Stimulated activated CD8-positive, alpha-beta memory T cell treated with anti-CD3 and anti-CD28 coated beads, Interleukin-15, amount 100 ng/mL, for 24 hours (primary cell): Measurements from ENCODE around the gene NEU4.
"Not testable (repeated sequence)": the region's sequence is repeated elsewhere in the genome, so short reads cannot be mapped to it uniquely, and the experiment has no call there.

Experiments used
- DNase-seq: peaks from one replicate; pipeline ENCODE4 v3.0.0-alpha.2; 2020; ENCODE audit warnings: low read depth

NEU4 gene, protein sequence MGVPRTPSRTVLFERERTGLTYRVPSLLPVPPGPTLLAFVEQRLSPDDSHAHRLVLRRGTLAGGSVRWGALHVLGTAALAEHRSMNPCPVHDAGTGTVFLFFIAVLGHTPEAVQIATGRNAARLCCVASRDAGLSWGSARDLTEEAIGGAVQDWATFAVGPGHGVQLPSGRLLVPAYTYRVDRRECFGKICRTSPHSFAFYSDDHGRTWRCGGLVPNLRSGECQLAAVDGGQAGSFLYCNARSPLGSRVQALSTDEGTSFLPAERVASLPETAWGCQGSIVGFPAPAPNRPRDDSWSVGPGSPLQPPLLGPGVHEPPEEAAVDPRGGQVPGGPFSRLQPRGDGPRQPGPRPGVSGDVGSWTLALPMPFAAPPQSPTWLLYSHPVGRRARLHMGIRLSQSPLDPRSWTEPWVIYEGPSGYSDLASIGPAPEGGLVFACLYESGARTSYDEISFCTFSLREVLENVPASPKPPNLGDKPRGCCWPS

DNA sequence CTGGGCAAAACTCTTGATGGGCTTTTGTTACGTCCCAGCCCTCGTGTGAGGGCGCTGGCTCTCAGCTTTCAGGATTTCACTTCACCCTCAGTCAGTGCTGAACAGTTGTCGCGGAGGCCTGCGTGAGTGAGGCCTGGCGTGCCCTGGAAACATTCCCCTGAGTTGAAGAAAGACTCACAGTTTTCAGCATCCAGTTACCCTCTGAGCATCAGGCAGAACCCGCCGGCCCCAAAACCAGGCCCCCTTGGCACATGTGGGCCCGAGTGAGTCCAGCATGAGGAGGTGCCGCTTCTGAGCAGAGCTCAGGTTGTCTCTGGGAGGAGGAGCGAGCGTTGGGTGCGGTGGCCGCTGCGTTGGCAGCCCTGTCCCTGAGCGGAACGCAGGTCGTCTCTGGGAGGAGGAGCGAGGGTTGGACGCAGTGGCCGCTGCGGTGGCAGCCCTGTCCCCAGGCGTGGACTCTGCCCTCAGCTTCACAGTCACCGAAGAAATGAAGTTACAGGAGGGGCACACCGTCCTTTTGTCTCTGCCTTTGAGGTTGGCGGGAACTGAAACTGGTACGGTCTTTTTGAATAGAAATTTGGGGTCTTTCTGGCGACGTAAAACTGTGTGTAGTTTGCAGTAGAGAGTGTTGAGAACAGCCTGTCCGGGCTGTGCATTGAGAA is at the start of gene NEU4:
Gene NEU4 (plus strand): TSS at position 473 of the 662 bp plus-strand sequence. CDS start 5,292 bp downstream, outside the sequence.
- DNase-seq = no peak

DNA sequence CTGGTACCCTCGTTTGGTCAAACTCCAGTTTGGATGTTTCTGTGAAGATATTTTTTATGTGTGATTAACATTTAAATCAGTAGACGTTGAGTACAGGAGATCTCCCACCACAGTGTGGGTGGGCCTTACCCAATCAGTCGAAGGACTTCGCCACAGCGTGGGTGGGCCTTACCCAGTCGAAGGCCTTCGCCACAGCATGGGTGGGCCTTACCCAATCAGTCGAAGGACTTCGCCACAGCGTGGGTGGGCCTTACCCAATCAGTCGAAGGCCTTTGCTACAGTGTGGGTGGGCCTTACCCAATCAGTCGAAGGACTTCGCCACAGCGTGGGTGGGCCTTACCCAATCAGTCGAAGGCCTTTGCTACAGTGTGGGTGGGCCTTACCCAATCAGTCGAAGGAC is 49.1 kb upstream of the NEU4 start:
- not testable (repeated sequence) for DNase-seq

DNA sequence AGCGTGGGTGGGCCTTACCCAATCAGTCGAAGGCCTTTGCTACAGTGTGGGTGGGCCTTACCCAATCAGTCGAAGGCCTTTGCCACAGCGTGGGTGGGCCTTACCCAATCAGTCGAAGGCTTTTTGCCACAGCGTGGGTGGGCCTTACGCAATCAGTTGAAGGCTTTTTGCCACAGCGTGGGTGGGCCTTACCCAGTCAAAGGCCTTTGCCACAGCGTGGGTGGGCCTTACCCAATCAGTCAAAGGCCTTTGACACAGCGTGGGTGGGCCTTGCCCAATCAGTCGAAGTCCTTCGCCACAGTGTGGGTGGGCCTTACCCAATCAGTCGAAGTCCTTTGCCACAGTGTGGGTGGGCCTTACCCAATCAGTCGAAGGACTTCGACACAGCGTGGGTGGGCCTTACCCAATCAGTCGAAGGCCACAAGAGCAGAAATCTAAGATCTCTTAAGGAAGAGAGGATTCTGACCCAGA is 48.7 kb upstream of the NEU4 start:
- DNase-seq = no peak

DNA sequence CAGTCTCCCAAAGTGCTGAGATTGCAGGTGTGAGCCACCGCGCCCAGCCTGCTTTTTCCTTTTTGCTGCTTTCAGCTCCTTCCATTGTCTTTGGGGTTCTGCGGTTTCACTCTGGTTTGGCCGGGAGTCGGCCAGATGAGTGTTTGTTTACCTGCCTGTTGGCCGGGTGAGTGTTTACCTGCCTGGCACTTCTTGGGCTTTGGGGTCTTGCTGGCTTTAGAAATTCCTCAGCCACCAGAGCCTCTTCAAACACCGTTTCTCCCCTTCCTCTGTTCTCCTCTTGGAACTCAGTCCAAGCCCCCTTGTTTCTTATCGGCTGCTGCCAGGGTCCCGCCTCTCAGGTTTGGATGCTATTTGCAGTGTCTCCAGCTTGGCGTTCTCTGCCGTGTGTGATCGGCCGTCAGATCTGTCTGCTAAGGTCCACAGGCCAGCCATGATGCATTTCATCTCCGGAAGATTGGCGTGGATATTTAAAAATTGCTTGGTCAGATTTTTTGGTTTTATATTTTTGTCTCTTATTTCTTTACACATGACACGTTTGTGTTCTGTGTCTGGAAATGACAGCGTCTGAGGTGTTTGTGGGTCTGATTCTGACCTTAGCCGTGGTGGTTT is 46.6 kb upstream of the NEU4 start:
- no peak for DNase-seq

DNA sequence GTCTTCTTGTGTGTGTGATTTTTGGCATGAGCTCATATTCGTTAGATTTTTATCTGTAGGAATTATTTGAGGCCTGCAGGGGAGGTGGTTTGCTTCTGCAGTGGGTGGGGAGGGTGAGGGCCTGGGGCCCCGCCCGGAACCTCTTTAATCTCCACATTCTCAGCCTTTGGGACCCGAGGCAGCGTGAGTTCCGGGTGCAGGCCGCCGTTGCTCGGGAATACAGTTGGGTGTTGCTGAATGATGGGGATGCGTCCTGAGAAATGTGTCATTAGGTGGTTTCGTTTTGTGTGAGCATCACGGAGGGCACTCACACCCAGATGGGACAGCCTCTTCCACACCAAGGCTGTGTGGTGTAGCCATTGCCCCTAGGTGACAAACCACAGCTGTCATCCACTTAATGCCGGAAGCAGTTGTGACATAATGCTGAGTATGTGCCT is 46.0 kb upstream of the NEU4 start:
- peak; percentile 27 for DNase-seq

DNA sequence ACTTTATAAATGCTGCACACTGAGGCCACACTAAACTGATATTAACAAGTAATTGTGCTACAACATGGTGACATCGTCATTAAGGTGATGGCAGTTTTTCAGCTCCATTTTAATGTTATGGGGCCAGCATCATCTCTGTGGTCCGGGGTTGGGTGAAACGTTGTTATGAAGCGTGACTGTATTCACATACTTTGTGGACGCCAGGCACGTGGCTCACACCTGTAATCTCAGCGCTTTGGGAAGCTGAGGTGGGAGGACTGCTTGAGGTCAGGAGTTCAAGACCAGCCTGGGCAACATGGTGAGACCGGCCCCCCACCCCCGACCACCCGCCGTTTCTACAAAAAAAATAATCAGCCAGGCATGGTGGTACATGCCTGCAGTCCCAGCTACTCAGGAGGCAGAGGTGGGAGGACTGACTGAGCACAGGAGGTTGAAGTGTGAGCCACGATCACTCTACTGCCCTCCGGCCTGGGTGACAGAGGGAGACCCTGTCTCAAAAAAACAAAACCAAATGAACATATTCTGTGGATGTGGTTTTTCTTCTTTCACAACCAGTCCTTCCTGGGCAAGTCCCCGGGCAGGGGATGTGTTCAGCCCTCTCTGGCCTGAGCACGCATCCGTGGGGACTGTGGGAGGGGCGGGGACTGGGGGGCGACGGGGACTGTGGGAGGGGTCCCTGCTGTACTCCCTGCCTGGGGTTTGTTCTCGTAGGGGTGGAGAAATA is 45.3 kb upstream of the NEU4 start:
- no peak for DNase-seq

DNA sequence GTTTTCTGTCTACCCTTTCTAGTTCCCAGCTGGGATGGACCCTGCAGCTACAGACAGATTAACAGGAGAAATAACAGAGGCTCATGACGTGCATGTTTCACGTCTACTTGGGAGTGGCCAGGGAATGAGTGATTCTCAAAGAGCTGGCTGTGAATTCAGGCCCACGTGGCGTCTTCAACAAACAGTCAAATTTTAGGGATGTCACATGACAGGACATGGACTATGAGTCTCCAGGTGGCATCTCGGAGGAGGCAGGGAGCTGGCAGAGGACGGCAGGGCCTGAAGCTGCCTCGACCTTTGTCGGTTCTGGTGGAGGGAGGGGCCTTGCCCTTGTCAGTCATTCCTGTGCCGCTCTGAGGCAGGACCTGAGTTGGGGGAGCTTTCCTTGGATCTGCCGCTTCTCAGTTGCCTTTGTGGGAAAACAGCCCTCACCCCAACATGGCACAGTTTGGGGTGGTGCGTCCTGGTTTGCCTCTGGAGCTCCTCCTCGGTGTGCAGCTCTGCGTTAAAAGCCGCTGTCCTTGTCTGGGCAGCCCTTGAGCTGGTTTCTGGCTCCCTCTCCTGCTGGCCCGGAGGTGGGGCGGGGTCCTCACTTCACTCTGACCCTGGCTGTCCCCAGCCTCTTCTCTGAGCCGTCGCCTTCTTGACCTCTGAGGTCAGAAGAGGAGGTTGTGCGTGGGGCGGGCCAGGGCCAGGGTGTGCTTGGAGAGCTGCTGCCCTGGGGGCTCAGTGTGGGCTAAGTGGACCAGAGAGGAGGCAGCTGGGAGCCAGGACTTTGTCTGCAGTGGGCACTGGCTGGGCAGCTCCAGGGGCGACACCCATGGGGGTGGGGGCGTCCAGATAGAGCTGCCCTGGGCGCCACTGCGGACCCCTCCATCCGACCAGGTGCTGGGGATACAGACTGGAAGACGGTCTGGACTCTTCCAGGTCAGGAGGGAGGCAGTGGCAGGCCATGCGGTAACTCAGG is 44.4 kb upstream of the NEU4 start:
- no peak for DNase-seq

DNA sequence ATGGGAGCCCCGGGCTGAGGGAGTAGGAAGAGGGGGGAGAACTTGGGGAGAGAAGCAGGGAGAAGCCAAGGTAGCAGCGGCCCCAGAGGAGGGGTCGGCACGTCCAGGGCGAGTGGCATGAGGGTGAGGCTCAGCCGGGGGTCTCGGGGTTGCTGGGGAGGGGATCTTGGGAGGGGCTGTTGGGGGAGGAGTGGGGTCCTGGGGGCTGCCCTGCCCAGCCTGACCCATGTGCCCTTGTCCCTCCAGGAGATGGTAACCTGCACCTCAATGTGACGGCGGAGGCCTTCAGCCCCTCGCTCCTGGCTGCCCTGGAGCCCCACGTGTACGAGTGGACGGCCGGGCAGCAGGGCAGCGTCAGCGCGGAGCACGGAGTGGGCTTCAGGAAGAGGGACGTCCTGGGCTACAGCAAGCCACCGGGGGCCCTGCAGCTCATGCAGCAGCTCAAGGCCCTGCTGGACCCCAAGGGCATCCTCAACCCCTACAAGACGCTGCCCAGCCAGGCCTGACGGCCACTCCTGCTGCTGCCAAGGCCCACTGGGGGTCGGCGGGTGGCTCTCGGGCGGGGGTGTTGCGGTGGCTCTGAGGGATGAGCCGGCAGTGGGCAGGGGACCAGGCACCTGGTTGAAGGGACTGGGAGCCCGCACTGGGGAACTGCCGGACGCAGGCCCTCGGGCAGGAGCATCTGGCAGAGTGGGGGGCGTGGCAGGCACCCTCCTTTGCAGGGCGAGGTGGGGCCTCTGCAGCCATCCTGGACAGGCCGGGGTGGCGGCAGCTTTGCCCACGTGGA is 41.3 kb upstream of the NEU4 start:
- DNase-seq = no peak

DNA sequence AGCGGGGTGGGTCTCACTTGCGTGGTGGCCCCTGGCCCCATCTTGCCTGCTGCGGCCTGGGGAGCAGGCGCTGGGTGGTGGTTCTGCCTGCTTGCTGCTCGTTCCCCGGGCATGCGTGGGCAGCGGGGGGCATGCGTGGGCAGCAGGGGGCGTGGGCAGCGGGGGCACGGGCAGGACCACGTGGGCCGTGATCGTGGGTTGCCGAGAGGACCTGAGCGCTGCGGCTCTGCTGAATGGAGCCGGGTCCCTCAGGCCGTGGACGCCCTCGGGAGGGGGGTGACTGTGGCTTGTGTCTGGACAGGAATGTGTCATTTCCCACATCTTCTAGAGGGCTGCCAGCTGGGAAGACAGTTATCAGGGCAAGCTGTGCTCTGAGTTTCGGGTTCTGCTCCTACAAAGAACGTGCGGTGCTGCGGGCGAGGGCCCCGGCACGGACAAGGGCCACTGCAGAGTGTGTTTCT is 40.7 kb upstream of the NEU4 start:
- no peak for DNase-seq

DNA sequence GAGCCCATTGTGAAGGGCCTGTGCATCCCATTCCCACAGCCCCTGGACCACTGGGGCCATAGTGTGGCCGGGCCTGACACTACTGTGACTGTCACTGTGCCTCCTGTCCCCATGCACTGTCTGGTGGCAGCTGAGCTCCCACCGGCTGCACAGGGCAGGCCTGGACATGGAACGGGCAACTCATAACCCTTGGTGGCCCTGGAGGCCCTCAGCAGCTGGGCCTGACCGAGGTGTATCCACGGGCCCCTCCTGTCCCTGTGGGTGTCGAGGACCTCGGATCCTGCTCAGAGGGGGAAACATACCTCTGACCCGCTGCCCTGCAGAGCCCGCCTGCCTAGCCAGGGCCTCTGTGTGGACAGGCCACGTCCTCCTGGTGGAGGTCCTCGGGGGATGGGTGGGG is 40.1 kb upstream of the NEU4 start:
- no peak for DNase-seq

DNA sequence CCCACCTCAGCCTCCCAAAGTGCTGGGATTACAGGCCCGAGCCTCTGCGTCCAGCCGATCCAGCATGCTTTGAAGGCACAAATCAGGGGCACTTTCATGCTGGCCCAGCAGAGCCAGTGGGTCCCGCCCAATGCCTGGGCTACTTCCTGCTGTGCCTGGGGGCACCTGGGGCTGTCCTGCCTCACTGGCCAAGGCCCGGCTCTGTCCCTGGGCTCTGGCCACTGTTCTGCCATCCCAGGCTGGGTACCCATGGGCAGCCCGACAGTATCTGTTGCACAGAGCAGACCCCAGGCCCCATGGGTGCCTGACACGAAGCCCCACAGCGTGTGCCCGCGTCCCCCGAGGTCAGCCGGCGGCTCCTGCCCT is 39.2 kb upstream of the NEU4 start:
- DNase-seq = no peak

DNA sequence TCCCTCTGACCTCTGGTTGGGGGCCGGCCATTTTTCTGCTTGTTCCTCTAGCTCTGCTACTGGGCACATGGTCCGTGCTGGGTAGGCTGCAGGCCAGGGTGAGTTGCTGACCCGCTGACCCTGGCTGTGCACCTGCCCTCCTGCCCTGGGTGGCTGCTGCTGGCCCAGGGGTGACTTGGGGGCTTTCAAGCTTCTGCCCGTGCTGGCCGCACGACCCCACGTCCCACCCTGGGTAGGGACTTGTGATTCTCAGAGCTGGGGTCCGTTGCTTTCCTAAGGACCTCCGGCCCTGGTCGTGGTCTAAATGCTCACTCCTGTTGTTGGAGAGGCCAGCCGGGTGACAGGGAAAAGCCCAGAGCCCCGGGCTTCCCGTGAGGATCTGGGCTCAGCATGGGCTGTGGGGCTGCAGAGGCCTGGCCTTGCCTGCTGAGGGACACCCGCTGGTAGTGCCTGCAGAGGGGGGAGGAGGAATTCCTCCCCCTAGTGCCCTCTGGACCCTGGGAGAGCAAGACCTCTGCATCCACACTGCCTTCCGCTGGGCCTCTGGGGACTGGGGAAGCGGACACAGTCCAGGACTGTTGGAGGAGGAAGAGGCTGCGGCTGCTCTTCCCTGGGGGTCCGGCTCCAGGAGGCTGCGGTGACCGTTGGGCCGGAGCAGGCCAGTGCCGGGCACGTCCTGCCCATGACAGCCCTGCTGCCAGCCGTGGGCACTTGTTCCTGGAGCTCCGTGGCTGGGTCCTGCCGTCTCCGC is 38.6 kb upstream of the NEU4 start:
- no peak for DNase-seq

DNA sequence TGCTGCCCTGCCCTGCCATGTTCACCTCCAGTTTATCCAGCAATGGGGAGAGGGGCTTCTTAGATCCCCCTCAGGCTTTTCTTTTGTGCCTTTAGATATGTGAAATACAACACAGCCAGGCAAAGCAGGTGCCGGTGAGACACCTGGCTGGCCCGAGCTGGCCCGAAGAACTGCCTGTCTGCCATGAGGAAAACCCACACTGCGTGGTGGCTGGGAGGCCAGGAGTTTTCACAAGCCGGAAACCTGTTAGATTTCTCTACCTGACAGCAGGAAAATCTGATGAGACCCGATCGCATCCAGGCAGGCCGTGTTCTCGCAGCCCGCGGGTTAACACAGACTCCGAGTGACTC is 38.1 kb upstream of the NEU4 start:
- DNase-seq = no peak

DNA sequence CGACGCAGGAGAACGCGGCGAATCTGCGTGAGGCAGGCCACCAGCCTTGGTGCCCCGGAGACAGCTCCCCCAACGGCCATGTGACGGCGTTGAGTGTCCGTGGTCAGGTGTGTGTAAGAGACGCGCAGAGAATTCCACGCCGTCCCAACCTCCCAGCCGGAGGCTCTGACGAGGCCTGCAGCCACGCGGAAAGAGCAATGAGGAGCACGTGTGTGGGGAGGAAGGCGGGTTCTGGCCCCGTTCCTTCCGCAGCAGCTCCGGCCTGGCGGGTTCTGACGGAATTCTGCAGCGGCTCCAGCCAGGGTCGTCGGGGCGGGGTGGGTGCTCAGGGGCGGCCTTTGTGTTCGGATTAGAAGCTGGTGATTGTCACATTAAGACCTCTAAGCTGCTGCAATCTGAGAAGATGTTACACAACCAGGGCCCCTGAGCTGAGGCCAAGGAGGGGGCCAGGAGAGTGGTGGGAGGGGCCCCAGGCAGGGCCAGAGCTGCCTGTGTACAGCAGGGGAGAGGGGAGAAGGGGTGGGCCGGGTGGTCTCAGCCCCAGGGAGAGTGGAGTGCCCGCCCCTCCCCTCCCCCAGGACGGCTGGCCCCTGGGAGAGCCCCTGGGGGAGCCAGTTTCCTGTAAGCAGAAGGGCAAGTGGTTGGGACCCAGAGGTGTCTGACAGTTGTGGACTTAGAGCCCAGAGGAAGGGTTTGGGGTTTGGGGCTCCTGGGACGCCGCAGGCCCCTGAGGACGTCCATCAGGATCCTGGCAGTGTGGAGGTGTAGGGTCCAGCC is 37.5 kb upstream of the NEU4 start:
- DNase-seq = no peak

DNA sequence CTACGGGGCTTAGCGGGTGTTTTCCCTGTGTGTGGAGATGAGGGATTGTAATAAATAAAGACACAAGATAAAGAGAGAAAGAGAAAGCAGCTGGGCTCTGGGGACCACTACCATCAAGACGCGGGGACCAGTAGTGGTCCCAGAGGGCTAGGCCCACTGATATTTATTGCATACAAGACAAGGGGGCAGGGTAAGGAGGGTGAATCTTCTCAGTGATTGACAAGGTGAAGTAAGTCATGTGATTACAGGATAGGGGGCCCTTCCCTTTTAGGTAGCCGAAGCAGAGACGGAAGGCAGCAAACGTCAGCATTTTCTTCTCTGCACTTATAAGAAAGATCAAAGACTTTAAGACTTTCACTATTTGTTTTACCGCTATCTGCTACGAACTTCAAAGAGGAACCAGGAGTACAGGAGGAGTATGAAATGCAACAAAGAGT is 36.9 kb upstream of the NEU4 start:
- no peak for DNase-seq

DNA sequence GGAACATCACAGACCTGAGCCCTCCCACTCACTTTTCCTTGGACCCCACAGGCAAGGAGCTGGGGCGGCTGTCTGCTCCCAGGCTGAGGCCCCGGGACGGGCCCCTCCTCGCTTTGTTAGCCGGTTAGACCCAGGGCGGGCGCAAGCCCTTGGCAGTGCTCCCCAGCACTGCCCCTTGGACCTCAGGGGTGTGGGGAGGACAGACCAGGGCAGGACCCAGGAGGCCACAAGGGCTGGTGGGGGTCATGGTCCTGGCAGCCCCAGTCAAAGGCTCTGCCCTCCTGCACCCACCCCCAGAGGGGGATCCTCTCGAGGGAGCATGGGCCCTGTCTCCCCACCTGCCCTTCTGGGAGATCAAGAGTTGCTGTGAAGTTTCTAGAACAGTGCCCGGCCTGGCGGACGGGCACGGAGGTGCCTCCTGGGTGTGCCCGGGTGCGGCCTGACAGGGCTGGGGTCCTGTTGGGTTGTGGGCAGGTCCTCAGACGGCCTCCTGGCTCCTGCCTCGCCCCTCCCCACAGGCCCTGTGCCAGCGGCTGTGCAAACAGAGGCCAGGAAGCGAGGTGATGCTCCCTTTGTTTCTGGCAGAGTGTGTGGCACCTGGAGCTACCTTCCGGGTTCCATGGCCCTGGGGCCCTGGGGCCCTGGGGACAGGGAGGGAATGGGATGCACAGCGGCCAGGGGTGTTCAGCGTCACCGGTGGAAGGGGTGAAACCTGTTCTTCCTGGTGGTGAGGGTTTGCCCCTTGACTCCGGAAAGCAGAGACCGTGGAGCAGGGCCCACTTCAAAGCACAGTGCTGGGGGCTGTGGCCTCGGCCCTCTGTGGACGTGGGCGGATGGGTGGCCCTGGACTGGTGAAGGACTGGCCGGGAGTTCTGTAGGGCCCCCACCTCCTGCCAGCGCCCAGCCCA is 35.2 kb upstream of the NEU4 start:
- DNase-seq = no peak

DNA sequence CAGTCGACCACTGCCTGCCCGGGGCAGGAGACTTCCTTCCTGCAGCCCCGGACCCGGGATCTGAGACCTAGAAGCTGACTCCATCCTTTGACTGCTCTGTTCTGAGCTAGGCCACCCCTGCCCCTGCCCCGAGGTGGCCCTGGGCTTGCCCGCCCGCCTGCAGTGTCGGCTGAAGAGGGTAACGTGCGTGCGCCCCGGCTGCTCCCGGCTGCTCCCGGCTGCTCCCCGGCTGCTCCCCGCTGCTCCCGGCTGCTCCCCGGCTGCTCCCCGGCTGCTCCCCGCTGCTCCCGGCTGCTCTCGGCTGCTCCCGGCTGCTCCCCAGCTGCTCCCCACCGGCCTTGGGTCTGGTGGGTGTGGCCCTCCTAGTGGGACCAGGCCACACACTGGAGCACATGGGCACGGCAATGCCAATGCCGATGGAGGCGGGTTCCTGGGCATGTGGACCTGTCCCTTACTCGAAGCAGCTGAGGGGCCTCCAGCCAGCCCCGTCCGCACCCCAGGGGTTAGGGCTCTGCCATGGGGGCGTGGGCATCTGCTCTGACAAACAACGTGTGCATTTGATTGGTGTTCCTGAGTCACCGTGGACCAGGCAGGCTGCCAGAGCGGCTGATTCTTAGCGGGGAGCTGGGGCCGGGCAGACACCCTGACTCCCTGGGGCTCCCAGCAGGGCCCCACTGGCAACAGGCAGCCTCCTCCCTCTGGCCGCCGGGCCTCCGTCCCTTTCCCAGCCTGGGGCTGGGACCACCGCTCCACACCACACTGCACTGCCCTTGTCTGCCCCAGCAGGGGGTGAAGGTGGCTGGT is 34.4 kb upstream of the NEU4 start:
- no peak for DNase-seq
